ENCODE measurements around the gene KBTBD8.

DNA sequence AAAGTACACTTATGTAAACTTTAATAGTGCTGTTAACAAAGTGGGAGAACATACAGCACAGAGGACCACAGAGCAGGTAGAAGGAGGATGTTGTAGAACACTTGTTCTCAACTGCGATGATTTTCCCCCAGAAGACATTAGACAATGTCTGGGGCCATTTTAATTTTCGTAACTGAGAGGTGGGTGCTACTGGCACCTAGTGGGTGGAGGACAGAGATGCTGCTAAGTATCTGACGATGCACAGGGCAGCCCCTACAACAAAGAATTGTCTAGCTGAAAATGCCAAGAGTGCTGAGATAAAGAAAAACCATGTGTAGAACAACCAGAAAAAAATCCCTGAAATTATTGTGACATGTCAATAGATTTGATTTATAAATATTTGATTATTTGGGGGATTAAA lies 5.0 kb upstream of the KBTBD8 start:
- TF ChIP-seq, protein P1, sequence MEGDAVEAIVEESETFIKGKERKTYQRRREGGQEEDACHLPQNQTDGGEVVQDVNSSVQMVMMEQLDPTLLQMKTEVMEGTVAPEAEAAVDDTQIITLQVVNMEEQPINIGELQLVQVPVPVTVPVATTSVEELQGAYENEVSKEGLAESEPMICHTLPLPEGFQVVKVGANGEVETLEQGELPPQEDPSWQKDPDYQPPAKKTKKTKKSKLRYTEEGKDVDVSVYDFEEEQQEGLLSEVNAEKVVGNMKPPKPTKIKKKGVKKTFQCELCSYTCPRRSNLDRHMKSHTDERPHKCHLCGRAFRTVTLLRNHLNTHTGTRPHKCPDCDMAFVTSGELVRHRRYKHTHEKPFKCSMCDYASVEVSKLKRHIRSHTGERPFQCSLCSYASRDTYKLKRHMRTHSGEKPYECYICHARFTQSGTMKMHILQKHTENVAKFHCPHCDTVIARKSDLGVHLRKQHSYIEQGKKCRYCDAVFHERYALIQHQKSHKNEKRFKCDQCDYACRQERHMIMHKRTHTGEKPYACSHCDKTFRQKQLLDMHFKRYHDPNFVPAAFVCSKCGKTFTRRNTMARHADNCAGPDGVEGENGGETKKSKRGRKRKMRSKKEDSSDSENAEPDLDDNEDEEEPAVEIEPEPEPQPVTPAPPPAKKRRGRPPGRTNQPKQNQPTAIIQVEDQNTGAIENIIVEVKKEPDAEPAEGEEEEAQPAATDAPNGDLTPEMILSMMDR (IDR thresholded peaks at IDR 0.05) = no peak
- TF ChIP-seq POLR2A (IDR thresholded peaks at IDR 0.05) = no peak

All from lower leg skin (tissue), 3 donors.